B cell (primary cell): Measurements from ENCODE around the gene MYL7. TPM values are rescaled to one million over a fixed set of nuclear protein-coding genes. Genes with fewer than 3 reads are reported as not detected.

Source experiments
- ATAC-seq: fragments of 200-7000 bp; cut with Tn5 transposase; one replicate; pipeline ENCODE4 v1.10.0; 2021; ENCODE audit warnings: low read depth, mild to moderate bottlenecking, moderate number of reproducible peaks, moderate library complexity
- CTCF ChIA-PET: fragments of 350-600 bp; sonication (Branson Sonifier 250); formaldehyde crosslinking; loops from one replicate; lab custom pipeline; 2021; ENCODE audit warnings: antibody characterized with exemption, inconsistent platforms; lab: Charles Lee
- POLR2A ChIA-PET: fragments of 350-600 bp; sonication (Branson Sonifier 250); formaldehyde crosslinking; loops from one replicate; lab custom pipeline; 2021; ENCODE audit warnings: antibody characterized with exemption; lab: Charles Lee
- DNase-seq: peaks from one replicate; pipeline ENCODE4 v3.0.0; 2013
- H2AFZ ChIP-seq: 2 replicates; pipeline ENCODE4 v1.6.1; 2012; ENCODE audit warnings: mild to moderate bottlenecking, low read depth, low read length; ENCODE audit not compliant: insufficient read depth, poor library complexity, severe bottlenecking
- H3K27ac ChIP-seq, 2 donors: 1 replicate in 1 of 2; 2 replicates in 1 of 2; pipeline ENCODE4 v1.5.1; 2012 to 2013; ENCODE audit warnings: low read length in 2 of 2, mild to moderate bottlenecking in 2 of 2, moderate library complexity in 1 of 2
- H3K27me3 ChIP-seq, 4 experiments: fragments of 200-600 bp in 1 of 4; sonication (generic) in 1 of 4; replicated peaks in 1 of 4; 1 replicate in 2 of 4; 2 replicates in 2 of 4; pipeline versions ENCODE4 v1.6.1 to v1.7.0; 2013 to 2016; ENCODE audit warnings: low read length in 3 of 4, mild to moderate bottlenecking in 2 of 4, mixed read lengths in 1 of 4, moderate library complexity in 1 of 4; ENCODE audit not compliant: insufficient read depth in 4 of 4, control insufficient read depth in 3 of 4; ENCODE audit errors: control extremely low read depth in 1 of 4
- H3K36me3 ChIP-seq, 2 experiments: replicated peaks in 1 of 2; 1 replicate in 1 of 2; 2 replicates in 1 of 2; pipeline versions ENCODE4 v1.6.1 to v1.7.1; 2013; ENCODE audit warnings: low read length in 1 of 2; ENCODE audit not compliant: insufficient read depth in 2 of 2, control insufficient read depth in 1 of 2; ENCODE audit errors: control extremely low read depth in 1 of 2, extremely low read depth in 1 of 2
- H3K4me1 ChIP-seq, 2 donors: fragments of 200-600 bp in 1 of 2; sonication (generic) in 1 of 2; 1 replicate in 1 of 2; 2 replicates in 1 of 2; pipeline versions ENCODE4 v1.5.1 to v1.6.1; 2013 to 2017; ENCODE audit warnings: low read length in 2 of 2; ENCODE audit not compliant: control insufficient read depth in 2 of 2, insufficient read depth in 2 of 2
- H3K4me2 ChIP-seq: replicated peaks from 2 replicates; pipeline ENCODE3; 2012; ENCODE audit warnings: mild to moderate bottlenecking, low read depth, low read length; ENCODE audit not compliant: poor library complexity, severe bottlenecking
- H3K4me3 ChIP-seq, 5 experiments: fragments of 200-600 bp in 1 of 5; sonication (generic) in 1 of 5; 1 replicate in 3 of 5; 2 replicates in 2 of 5; pipeline versions ENCODE4 v1.5.1 to v1.7.0; 2011 to 2016; ENCODE audit warnings: low read length in 4 of 5, mild to moderate bottlenecking in 4 of 5, low read depth in 2 of 5, control low read depth in 1 of 5, moderate library complexity in 1 of 5; ENCODE audit not compliant: insufficient read depth in 1 of 5; ENCODE audit errors: control extremely low read depth in 1 of 5, extremely low read depth in 1 of 5
- H3K79me2 ChIP-seq: fragments of 200-600 bp; sonication (generic); one replicate; pipeline ENCODE4 v1.6.0; 2016; ENCODE audit warnings: low read length; ENCODE audit not compliant: control insufficient read depth, insufficient read depth
- H3K9ac ChIP-seq: fragments of 200-600 bp; sonication (generic); 2 replicates; pipeline ENCODE4 v1.6.1; 2017; ENCODE audit warnings: mild to moderate bottlenecking, low read length, moderate library complexity
- H3K9me3 ChIP-seq, 3 donors: one replicate each; pipeline versions ENCODE4 v1.6.1 to v1.7.1; 2013; ENCODE audit warnings: low read length in 2 of 3; ENCODE audit not compliant: control insufficient read depth in 2 of 3, insufficient read depth in 1 of 3; ENCODE audit errors: control extremely low read depth in 1 of 3
- H4K20me1 ChIP-seq: 2 replicates; pipeline ENCODE4 v1.6.0; 2012; ENCODE audit warnings: mild to moderate bottlenecking, low read length; ENCODE audit not compliant: insufficient read depth, control insufficient read depth, poor library complexity, severe bottlenecking
- H3K27ac Mint-ChIP-seq: one replicate; pipeline ENCODE4 v1.8.0; 2021; ENCODE audit warnings: mixed read lengths
- H3K27me3 Mint-ChIP-seq: one replicate; pipeline ENCODE4 v1.8.0; 2021; ENCODE audit warnings: mixed read lengths
- H3K4me1 Mint-ChIP-seq: one replicate; pipeline ENCODE4 v1.8.0; 2021; ENCODE audit warnings: mixed read lengths
- H3K4me3 Mint-ChIP-seq: one replicate; pipeline ENCODE4 v1.8.0; 2021; ENCODE audit warnings: mixed read lengths
- H3K9me3 Mint-ChIP-seq: one replicate; pipeline ENCODE4 v1.8.0; 2022; ENCODE audit warnings: mixed read lengths; ENCODE audit not compliant: insufficient read depth
- CTCF ChIP-seq: fragments of 200-600 bp; IDR thresholded peaks from one replicate; pipeline ENCODE4 v1.8.0; 2022; ENCODE audit warnings: antibody characterized with exemption, mild to moderate bottlenecking
- EZH2 ChIP-seq: IDR thresholded peaks from 2 replicates; pipeline ENCODE4 v1.6.1; 2012; ENCODE audit warnings: borderline replicate concordance, low read depth, mild to moderate bottlenecking, moderate library complexity, low read length; ENCODE audit not compliant: insufficient read depth, poor library complexity, severe bottlenecking
- WGBS: methylation state at CpG from one replicate; pipeline ENCODE4 v1.1.5; 2013; ENCODE audit warnings: missing lambda C conversion rate; ENCODE audit not compliant: insufficient coverage; 5-methylcytosine and 5-hydroxymethylcytosine counted together
- intact Hi-C: fragments of 100-400 bp; cut with micrococcal nuclease; formaldehyde crosslinking; loops from one replicate; pipeline ENCODE4 v1.10.0; 2022
- polyA plus RNA-seq: library from polyadenylated mRNA; depleted of rRNA; stranded (reverse); fragments of >200 nt; gene quantifications from 2 replicates; pipeline ENCODE4 v1.2.3, GENCODE V29; 2012
- total RNA-seq, 2 donors: library from RNA; stranded (reverse); fragments of 120-200 nt in 1 of 2; gene quantifications; 1 replicate in 1 of 2; 2 replicates in 1 of 2; pipeline versions ENCODE4 v1.2.3 to v1.2.4, GENCODE V29; 2013 to 2022

The MYL7 gene
- total and polyA plus RNA-seq, 2 donors (not counting 1 experiment from before 2014, with no cell fraction given), result not detected

DNA sequence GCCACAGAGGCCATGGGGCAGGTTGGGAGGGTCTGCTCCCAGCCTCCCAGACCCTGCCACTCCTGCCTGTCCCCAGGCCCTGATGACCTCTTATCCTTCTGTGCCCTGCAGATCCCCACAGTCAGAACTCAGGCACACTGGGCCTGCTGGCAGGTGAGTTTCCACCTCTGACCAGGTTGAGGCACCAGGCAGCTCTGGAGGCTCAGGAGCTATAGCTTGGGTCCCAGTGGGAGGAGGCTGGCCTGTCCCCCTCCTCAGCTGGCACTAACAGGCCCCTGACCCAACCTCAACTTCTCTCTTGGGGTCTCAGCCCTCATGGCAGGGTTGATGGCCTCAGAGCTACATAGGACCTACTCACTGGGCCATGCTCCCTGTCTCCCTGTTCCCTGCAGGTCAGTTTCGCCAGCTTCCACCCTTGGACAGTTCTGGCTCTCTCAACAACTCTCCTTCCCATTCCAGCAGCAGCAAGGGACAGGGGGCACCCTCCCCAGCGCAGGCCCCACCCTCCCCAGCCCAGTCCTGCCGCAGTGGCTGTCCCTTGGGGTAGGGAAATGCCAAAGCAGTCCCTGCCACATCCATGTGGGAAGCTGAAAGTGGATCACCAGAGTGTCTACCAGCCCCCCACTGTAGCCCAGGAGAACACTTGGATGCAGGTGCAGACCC is 39.7 kb downstream of the MYL7 start:
- H3K79me2 ChIP-seq, result peaks cover 9% of the 10 kb centered on the region
- 80% methylated on average over 2 of the region's 3 CpGs for WGBS
- CTCF ChIA-PET, result interaction anchor here (0.6 to 1.6 kb wide), 3 partner anchors 15 to 306 kb away, joined by 3 to 5 read pairs (median 4); no protein-coding TSS in a partner anchor
- H3K36me3 ChIP-seq, result no peaks in the 10 kb centered on the region
- Mint-ChIP-seq H3K4me1 (peaks cover 76% of the 10 kb centered on the region), H3K27ac (peak overlapping the region; percentile 92), H3K9me3 (no peaks in the 10 kb centered on the region), H3K27me3 (no peaks in the 10 kb centered on the region), H3K4me3 (peak overlapping the region; percentile 54)
- H2AFZ ChIP-seq, result peak overlapping the region; percentile 63
- no peak overlapping the region for H3K9ac ChIP-seq
- peaks cover 0 to 3% (median 0%) of the 10 kb centered on the region in 3 donors for H3K9me3 ChIP-seq
- DNase-seq, result no peak
- peak overlapping the region; percentile 58 to 66 for H3K27ac ChIP-seq
- peak overlapping the region; percentile 52 for H3K4me2 ChIP-seq
- peaks cover 57 to 88% of the 10 kb centered on the region in 2 donors for H3K4me1 ChIP-seq
- intact Hi-C loops, result no loop called here
- TF ChIP-seq EZH2 (no peak), CTCF (no peak)
- no peak overlapping the region for H3K4me3 ChIP-seq
- no peak for ATAC-seq
- POLR2A ChIA-PET, result interaction anchor here (0.7 kb wide), 1 partner anchor 20 kb away, joined by 5 read pairs; no protein-coding TSS in a partner anchor
- H4K20me1 ChIP-seq, result no peaks in the 10 kb centered on the region
- peaks cover 0 to 11% (median 2%) of the 10 kb centered on the region in 4 experiments for H3K27me3 ChIP-seq
